Measurements from ENCODE around the gene ZFAND2A.

ZFAND2A gene

DNA sequence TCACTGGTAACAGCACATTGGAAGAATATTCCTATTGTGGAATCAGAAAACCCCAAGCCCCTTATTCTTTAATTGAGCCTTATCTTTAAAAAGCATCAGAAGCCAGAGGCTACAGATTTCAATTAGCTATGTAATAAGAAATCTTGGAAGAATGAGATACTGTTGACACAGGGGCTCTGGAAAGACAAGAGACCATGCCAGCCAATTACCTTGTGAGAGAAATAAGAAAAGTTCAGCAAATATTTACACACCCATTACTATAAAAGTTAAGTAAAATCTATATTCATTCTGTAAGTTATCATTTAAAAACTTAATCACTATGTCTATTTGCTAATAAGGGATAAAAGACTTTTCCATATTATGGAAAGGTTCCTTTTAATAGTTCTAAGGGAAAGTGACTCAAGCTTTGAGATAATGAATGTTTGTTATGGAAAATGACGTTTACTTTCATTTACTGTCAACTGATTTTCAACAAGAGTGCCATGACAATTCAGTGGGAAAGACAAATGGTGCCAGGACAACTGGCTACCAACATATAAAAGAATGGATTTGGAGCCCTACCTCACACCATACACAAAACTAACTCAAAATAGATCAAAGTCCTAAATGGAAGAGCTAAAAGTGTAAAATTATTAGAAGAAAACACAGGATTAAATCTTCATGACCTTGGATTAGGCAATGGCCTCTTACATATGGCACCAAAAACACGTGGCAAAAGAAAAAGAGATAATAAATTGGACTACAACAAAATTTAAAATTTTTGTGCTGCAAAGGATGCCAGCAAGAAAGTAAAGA is 28.3 kb downstream of the ZFAND2A start (continued):
- TF ChIP-seq ZNF600 (tag by site-specific recombination; IDR thresholded peaks at IDR 0.05) = no peak
- TF ChIP-seq ZNF184 (tag by site-specific recombination; IDR thresholded peaks at IDR 0.05) = no peak

DNA sequence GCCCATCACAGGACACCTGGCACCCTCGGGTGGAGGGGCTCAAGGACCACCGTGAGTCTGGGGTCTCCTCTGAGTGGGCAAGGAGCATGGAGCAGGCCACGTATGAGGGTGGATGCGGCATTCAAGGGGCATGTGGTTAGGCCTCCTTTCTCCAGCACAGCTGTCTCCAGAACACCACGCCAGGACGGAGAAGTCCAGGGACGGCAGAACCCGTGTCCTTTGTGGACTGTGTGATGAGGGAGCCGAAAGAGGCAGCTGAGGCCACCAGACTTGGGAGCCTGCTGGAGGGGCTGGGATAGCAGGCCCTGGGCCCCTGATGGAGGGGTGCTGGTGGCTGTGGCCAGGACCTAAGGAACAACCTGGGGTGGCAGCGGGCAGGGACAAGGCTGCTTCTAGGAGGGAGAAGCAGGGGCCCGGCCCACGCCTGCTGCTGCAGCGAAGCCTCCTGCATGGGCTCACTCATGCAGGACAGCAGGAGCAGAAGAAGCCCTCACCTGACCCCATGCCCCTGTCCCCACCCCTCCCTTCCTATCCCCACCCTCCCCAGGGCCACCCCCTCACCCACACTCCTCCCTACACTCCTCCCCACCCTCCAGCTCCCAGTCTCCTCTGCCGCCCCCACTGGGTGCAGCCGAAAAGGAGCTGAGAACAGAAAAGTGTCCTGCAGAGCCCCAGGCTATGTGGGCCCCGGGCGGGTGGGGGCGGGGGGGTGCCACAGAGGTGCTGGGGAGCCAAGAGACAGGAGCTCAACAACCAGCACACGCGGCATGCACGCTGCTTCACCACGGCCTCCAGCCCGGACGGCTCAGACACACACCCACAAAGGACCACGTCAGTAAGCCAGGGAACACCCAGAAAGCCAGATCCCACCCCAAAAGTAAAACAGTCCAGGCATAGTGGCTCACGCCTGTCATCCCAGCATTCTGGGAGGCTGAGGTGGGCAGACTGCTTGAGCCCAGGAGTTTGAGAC is 29.7 kb downstream of the ZFAND2A start:
- POLR2A ChIA-PET = no interaction called here
- H3K4me3 ChIP-seq (ENCODE audit: low read depth, low read length) = no peak overlapping the region
- no peaks in the 10 kb centered on the region for H3K9me3 ChIP-seq (ENCODE audit: control insufficient read depth, insufficient read depth, low read depth, low read length)
- TF ChIP-seq PRDM1 (tag by site-specific recombination; IDR thresholded peaks at IDR 0.05) (no peak), BCL11A (tag by site-specific recombination; IDR thresholded peaks at IDR 0.05; ENCODE audit: low read depth) (no peak), GFI1B (tag by site-specific recombination; IDR thresholded peaks at IDR 0.05) (no peak), HOXD13 (CRISPR knock-in tag; IDR thresholded peaks at IDR 0.05; ENCODE audit: borderline replicate concordance) (no peak), ZNF416 (tag by site-specific recombination; IDR thresholded peaks at IDR 0.05) (no peak), ZNF473 (tag by site-specific recombination; IDR thresholded peaks at IDR 0.05) (no peak), SP3 (tag by site-specific recombination; IDR thresholded peaks at IDR 0.05) (no peak)
- TF ChIP-seq, protein P1, sequence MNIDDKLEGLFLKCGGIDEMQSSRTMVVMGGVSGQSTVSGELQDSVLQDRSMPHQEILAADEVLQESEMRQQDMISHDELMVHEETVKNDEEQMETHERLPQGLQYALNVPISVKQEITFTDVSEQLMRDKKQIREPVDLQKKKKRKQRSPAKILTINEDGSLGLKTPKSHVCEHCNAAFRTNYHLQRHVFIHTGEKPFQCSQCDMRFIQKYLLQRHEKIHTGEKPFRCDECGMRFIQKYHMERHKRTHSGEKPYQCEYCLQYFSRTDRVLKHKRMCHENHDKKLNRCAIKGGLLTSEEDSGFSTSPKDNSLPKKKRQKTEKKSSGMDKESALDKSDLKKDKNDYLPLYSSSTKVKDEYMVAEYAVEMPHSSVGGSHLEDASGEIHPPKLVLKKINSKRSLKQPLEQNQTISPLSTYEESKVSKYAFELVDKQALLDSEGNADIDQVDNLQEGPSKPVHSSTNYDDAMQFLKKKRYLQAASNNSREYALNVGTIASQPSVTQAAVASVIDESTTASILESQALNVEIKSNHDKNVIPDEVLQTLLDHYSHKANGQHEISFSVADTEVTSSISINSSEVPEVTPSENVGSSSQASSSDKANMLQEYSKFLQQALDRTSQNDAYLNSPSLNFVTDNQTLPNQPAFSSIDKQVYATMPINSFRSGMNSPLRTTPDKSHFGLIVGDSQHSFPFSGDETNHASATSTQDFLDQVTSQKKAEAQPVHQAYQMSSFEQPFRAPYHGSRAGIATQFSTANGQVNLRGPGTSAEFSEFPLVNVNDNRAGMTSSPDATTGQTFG (tag by site-specific recombination; IDR thresholded peaks at IDR 0.05; ENCODE audit: borderline replicate concordance) = no peak
- TF ChIP-seq, protein P2, sequence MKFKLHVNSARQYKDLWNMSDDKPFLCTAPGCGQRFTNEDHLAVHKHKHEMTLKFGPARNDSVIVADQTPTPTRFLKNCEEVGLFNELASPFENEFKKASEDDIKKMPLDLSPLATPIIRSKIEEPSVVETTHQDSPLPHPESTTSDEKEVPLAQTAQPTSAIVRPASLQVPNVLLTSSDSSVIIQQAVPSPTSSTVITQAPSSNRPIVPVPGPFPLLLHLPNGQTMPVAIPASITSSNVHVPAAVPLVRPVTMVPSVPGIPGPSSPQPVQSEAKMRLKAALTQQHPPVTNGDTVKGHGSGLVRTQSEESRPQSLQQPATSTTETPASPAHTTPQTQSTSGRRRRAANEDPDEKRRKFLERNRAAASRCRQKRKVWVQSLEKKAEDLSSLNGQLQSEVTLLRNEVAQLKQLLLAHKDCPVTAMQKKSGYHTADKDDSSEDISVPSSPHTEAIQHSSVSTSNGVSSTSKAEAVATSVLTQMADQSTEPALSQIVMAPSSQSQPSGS (tag by site-specific recombination; IDR thresholded peaks at IDR 0.05; ENCODE audit: low read depth) = no peak
- TF ChIP-seq, protein P3, sequence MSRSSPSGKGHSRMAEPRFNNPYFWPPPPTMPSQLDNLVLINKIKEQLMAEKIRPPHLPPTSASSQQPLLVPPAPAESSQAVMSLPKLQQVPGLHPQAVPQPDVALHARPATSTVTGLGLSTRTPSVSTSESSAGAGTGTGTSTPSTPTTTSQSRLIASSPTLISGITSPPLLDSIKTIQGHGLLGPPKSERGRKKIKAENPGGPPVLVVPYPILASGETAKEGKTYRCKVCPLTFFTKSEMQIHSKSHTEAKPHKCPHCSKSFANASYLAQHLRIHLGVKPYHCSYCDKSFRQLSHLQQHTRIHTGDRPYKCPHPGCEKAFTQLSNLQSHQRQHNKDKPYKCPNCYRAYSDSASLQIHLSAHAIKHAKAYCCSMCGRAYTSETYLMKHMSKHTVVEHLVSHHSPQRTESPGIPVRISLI (tag by site-specific recombination; IDR thresholded peaks at IDR 0.05) = no peak
- TF ChIP-seq, protein P4, sequence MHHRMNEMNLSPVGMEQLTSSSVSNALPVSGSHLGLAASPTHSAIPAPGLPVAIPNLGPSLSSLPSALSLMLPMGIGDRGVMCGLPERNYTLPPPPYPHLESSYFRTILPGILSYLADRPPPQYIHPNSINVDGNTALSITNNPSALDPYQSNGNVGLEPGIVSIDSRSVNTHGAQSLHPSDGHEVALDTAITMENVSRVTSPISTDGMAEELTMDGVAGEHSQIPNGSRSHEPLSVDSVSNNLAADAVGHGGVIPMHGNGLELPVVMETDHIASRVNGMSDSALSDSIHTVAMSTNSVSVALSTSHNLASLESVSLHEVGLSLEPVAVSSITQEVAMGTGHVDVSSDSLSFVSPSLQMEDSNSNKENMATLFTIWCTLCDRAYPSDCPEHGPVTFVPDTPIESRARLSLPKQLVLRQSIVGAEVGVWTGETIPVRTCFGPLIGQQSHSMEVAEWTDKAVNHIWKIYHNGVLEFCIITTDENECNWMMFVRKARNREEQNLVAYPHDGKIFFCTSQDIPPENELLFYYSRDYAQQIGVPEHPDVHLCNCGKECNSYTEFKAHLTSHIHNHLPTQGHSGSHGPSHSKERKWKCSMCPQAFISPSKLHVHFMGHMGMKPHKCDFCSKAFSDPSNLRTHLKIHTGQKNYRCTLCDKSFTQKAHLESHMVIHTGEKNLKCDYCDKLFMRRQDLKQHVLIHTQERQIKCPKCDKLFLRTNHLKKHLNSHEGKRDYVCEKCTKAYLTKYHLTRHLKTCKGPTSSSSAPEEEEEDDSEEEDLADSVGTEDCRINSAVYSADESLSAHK (tag by site-specific recombination; IDR thresholded peaks at IDR 0.05) = no peak
- no peaks in the 10 kb centered on the region for H3K4me1 ChIP-seq (ENCODE audit: control insufficient read depth, insufficient read depth, low read length)
- H3K27ac ChIP-seq (ENCODE audit: extremely low read depth, low read depth, low read length) = no peak overlapping the region
- H3K36me3 ChIP-seq (ENCODE audit: control insufficient read depth in 2 of 2, insufficient read depth in 1 of 2, low read length in 2 of 2) = peaks cover 5 to 18% of the 10 kb centered on the region in 2 experiments; a peak in 2 of 3 replicates
- CTCF ChIA-PET = interaction anchor here (0.7 to 1.3 kb wide), 3 partner anchors 8 to 137 kb away, joined by 3 to 5 read pairs (median 3); a partner anchor contains a TSS
